Measurements from ENCODE around the gene KCNAB2.

GRCh38 chr1:6090288-6090687 is 44.6 kb downstream of the KCNAB2 start:
- TF ChIP-seq, protein P1, sequence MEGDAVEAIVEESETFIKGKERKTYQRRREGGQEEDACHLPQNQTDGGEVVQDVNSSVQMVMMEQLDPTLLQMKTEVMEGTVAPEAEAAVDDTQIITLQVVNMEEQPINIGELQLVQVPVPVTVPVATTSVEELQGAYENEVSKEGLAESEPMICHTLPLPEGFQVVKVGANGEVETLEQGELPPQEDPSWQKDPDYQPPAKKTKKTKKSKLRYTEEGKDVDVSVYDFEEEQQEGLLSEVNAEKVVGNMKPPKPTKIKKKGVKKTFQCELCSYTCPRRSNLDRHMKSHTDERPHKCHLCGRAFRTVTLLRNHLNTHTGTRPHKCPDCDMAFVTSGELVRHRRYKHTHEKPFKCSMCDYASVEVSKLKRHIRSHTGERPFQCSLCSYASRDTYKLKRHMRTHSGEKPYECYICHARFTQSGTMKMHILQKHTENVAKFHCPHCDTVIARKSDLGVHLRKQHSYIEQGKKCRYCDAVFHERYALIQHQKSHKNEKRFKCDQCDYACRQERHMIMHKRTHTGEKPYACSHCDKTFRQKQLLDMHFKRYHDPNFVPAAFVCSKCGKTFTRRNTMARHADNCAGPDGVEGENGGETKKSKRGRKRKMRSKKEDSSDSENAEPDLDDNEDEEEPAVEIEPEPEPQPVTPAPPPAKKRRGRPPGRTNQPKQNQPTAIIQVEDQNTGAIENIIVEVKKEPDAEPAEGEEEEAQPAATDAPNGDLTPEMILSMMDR (IDR thresholded peaks at IDR 0.05): no peak
- TF ChIP-seq EZH2 (IDR thresholded peaks at IDR 0.05): no peak
